HG03108 (cell line): ENCODE results near the gene SLC10A7.

ENCODE experiments used
- ATAC-seq: cut with Tn5 transposase; IDR thresholded peaks from one replicate; pipeline ENCODE4 v1.9.1; 2021; ENCODE audit warnings: moderate library complexity; ENCODE audit not compliant: unreplicated experiment

SLC10A7 gene

DNA sequence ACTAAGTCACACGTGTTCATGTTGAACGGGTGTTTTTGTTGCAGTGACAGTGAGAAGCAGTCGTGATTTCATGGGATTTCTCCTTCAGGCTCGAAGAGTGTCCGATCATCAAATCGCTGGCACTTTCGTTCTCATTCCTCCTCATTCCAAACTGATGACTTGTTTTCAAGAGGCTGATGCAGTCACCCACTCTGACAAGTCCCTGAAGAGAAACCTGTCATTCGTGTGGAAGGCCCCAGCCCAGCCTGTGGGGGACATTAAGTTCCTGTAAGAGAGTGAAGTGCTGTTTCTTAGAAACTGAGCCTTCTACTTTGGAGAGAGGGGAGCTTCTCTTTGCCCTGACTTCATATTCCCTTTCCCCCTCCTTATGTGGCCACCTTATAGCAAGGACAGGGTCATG is 299.4 kb downstream of the SLC10A7 start:
- ATAC-seq, result no peak

- ATAC-seq, result no peak
Measured at GRCh38 chr4:146214238-146214637, 307.5 kb downstream of the SLC10A7 start, which contains the start of gene REELD1. REELD1 (plus strand) TSS chr4:146214538; CDS start chr4:146216953, 2,415 bp downstream.

DNA sequence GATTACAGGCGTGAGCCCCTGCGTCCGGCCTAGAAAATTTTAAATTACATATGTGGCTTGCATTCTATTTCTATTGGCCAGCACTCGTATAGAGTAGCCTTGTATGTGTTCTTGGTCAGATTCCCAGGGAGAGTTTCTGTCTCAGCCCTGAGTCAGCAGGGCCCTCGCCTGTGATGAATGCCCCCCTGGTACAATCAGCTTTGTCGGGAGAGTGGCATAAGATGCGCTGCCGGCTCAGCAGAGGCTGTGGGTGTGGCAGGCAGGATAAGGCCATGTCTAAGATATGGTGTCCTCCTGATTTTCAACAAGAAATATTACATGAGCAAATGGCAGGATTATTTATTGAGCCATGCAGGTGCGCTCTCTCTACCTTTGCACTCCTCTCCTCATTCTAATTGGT is 309.0 kb downstream of the SLC10A7 start:
- no peak for ATAC-seq

GRCh38 chr4:146211440-146211839 is 310.3 kb downstream of the SLC10A7 start:
- ATAC-seq, result no peak

- ATAC-seq, result no peak
Measured at GRCh38 chr4:146210890-146211289, 310.9 kb downstream of the SLC10A7 start.

GRCh38 chr4:146207410-146207809 is 314.3 kb downstream of the SLC10A7 start:
- ATAC-seq, result no peak
